ENCODE results near the gene PDSS2.
"Not testable (repeated sequence)": the region's sequence is repeated elsewhere in the genome, so short reads cannot be mapped to it uniquely, and the experiment has no call there.

The PDSS2 gene

GRCh38 chr6:107209406-107210305 is 249.7 kb downstream of the PDSS2 start:
- no peak for DNase-seq

GRCh38 chr6:107207251-107207873 is 252.0 kb downstream of the PDSS2 start:
- DNase-seq, result no peak

- DNase-seq, result no peak
Observed at GRCh38 chr6:107205058-107205998, 254.0 kb downstream of the PDSS2 start.

- no peak for DNase-seq
Observed at GRCh38 chr6:107202876-107203468, 256.4 kb downstream of the PDSS2 start.

GRCh38 chr6:107198631-107199416 is 260.5 kb downstream of the PDSS2 start:
- no peak for DNase-seq

GRCh38 chr6:107196152-107196551 is 263.2 kb downstream of the PDSS2 start:
- DNase-seq, result no peak

- DNase-seq, result not testable (repeated sequence)
Observed at GRCh38 chr6:107194723-107195122, 264.6 kb downstream of the PDSS2 start.

GRCh38 chr6:107192830-107193229 is 266.5 kb downstream of the PDSS2 start:
- DNase-seq, result no peak

- DNase-seq, result no peak
Observed at GRCh38 chr6:107187630-107188029, 271.7 kb downstream of the PDSS2 start.

GRCh38 chr6:107186047-107186446 is 273.3 kb downstream of the PDSS2 start:
- DNase-seq, result no peak

GRCh38 chr6:107185391-107185970 is 273.9 kb downstream of the PDSS2 start:
- DNase-seq, result peak; percentile 74

GRCh38 chr6:107184435-107184834 is 274.9 kb downstream of the PDSS2 start:
- no peak for DNase-seq

GRCh38 chr6:107180099-107180498 is 279.3 kb downstream of the PDSS2 start:
- no peak for DNase-seq

- no peak for DNase-seq
Observed at GRCh38 chr6:107179004-107179403, 280.4 kb downstream of the PDSS2 start.

GRCh38 chr6:107173779-107174178 is 285.6 kb downstream of the PDSS2 start:
- no peak for DNase-seq

GRCh38 chr6:107171513-107171912 is 287.9 kb downstream of the PDSS2 start:
- no peak for DNase-seq

- not testable (repeated sequence) for DNase-seq
Observed at GRCh38 chr6:107164299-107164698, 295.1 kb downstream of the PDSS2 start.

GRCh38 chr6:107161521-107161920 is 297.8 kb downstream of the PDSS2 start:
- DNase-seq, result no peak

GRCh38 chr6:107156617-107157016 is 302.7 kb downstream of the PDSS2 start:
- DNase-seq, result no peak

- DNase-seq, result no peak
Observed at GRCh38 chr6:107154801-107155160, 304.6 kb downstream of the PDSS2 start.

GRCh38 chr6:107154131-107154800 is 305.1 kb downstream of the PDSS2 start:
- DNase-seq, result no peak

Data from islet precursor cell (in vitro differentiated cells).